Lower lobe of right lung (tissue), 2 donors: ENCODE data around the gene CXXC5. TPM values are rescaled to one million over a fixed set of nuclear protein-coding genes. Genes with fewer than 3 reads are reported as not detected.
A peak's percentile ranks its signal among the peaks of the same experiment; 100 is the strongest.

Experiments
- ATAC-seq, 2 donors: fragments of 200-7000 bp; cut with Tn5 transposase; one replicate each; pipeline ENCODE4 v1.9.1; 2020 to 2022; ENCODE audit warnings: mild to moderate bottlenecking in 2 of 2, moderate library complexity in 2 of 2
- DNase-seq: peaks from one replicate; pipeline ENCODE4 v3.0.0-alpha.2; 2020
- H3K27ac ChIP-seq: fragments of 200-600 bp; one replicate; pipeline ENCODE4 v1.8.0; 2022
- H3K27me3 ChIP-seq: fragments of 200-600 bp; one replicate; pipeline ENCODE4 v1.8.0; 2022; ENCODE audit warnings: low read depth
- H3K36me3 ChIP-seq: fragments of 200-600 bp; one replicate; pipeline ENCODE4 v1.8.0; 2022; ENCODE audit warnings: mild to moderate bottlenecking
- H3K4me1 ChIP-seq: fragments of 200-600 bp; one replicate; pipeline ENCODE4 v1.8.0; 2022
- H3K4me3 ChIP-seq: fragments of 200-600 bp; one replicate; pipeline ENCODE4 v1.8.0; 2022; ENCODE audit warnings: mild to moderate bottlenecking
- H3K9me3 ChIP-seq: fragments of 200-600 bp; one replicate; pipeline ENCODE4 v1.8.0; 2022
- CTCF ChIP-seq: fragments of 200-600 bp; IDR thresholded peaks from one replicate; pipeline ENCODE4 v1.8.0; 2022; ENCODE audit warnings: antibody characterized with exemption, mild to moderate bottlenecking
- intact Hi-C: fragments of 100-400 bp; cut with DNase I; formaldehyde crosslinking; loops from one replicate; pipeline ENCODE4 v1.11.0; 2022
- total RNA-seq: library from RNA; stranded (reverse); fragmentation: NEBNext Ultra II Directional; extraction: Animal tissue kit (Norgen Biotek cat#: 25700); gene quantifications from one replicate; pipeline ENCODE4 v1.2.1, GENCODE V29; 2021
- donor health status: DM: no; HTN: yes; CAD: no; lungs with severe emphysema.

Gene CXXC5
- total RNA-seq, 1 donor from 2014 or later, result 27.3 TPM

GRCh38 chr5:139684350-139684880 is 36.3 kb downstream of the CXXC5 start:
- no peak overlapping the region for H3K4me3 ChIP-seq
- no peak overlapping the region for H3K27ac ChIP-seq
- H3K4me1 ChIP-seq, result peaks cover 7% of the 10 kb centered on the region
- intact Hi-C loops, result no loop called here
- TF ChIP-seq CTCF, result no peak
- ATAC-seq, result peak in 1 of 2 donors; percentile 19
- DNase-seq, result no peak
- H3K27me3 ChIP-seq, result no peaks in the 10 kb centered on the region
- H3K36me3 ChIP-seq, result peaks cover 39% of the 10 kb centered on the region
- no peaks in the 10 kb centered on the region for H3K9me3 ChIP-seq

GRCh38 chr5:139684881-139685749 is 37.0 kb downstream of the CXXC5 start:
- peaks cover 39% of the 10 kb centered on the region for H3K36me3 ChIP-seq
- TF ChIP-seq CTCF, result no peak
- H3K4me1 ChIP-seq, result peaks cover 14% of the 10 kb centered on the region
- DNase-seq (no peak), ATAC-seq (no peak)
- intact Hi-C loops, result no loop called here
- H3K4me3 ChIP-seq, result no peak overlapping the region
- H3K9me3 ChIP-seq, result no peaks in the 10 kb centered on the region
- H3K27me3 ChIP-seq, result no peaks in the 10 kb centered on the region
- no peak overlapping the region for H3K27ac ChIP-seq

- intact Hi-C loops, result no loop called here
- TF ChIP-seq CTCF, result no peak
- H3K36me3 ChIP-seq, result peaks cover 33% of the 10 kb centered on the region
- DNase-seq (no peak), ATAC-seq (no peak)
- peaks cover 20% of the 10 kb centered on the region for H3K4me1 ChIP-seq
- H3K27ac ChIP-seq, result no peak overlapping the region
- H3K4me3 ChIP-seq, result no peak overlapping the region
- no peaks in the 10 kb centered on the region for H3K9me3 ChIP-seq
- H3K27me3 ChIP-seq, result no peaks in the 10 kb centered on the region
Measured at GRCh38 chr5:139685886-139686285, 37.7 kb downstream of the CXXC5 start.

- Histone ChIP-seq H3K4me3 (no peak overlapping the region), H3K9me3 (no peaks in the 10 kb centered on the region), H3K36me3 (peaks cover 28% of the 10 kb centered on the region), H3K27me3 (no peaks in the 10 kb centered on the region), H3K4me1 (peaks cover 20% of the 10 kb centered on the region), H3K27ac (no peak overlapping the region)
- no peak for ATAC-seq
- no peak for DNase-seq
- TF ChIP-seq CTCF, result no peak
- intact Hi-C loops, result no loop called here
Measured at GRCh38 chr5:139686356-139686705, 38.2 kb downstream of the CXXC5 start.

- TF ChIP-seq CTCF, result no peak
- peak; percentile 39 to 56 for ATAC-seq
- DNase-seq, result no peak
- no peaks in the 10 kb centered on the region for H3K9me3 ChIP-seq
- no peaks in the 10 kb centered on the region for H3K27me3 ChIP-seq
- H3K36me3 ChIP-seq, result peaks cover 23% of the 10 kb centered on the region
- intact Hi-C loops, result no loop called here
- peaks cover 20% of the 10 kb centered on the region for H3K4me1 ChIP-seq
- no peak overlapping the region for H3K27ac ChIP-seq
- H3K4me3 ChIP-seq, result no peak overlapping the region
Measured at GRCh38 chr5:139686706-139687441, 38.7 kb downstream of the CXXC5 start.
